IMR-90 (cell line): ENCODE measurements around the gene S1PR4. TPM values are rescaled to one million over a fixed set of nuclear protein-coding genes. Genes with fewer than 3 reads are reported as not detected.
A peak's percentile ranks its signal among the peaks of the same experiment; 100 is the strongest.

Source experiments
- ATAC-seq: fragments of 200-7000 bp; cut with Tn5 transposase; 2 replicates; pipeline ENCODE4 v1.9.1; 2020; ENCODE audit warnings: low read depth, mild to moderate bottlenecking, moderate library complexity
- BruUV-seq: library from RNA; stranded (reverse); fragments of 400-500 nt; replicated peaks from 2 replicates; lab custom pipeline; 2021; lab: Mats Ljungman, UMichigan
- CTCF ChIA-PET: fragments of 300-600 bp; formaldehyde crosslinking; extraction: SDS; loops from one replicate; lab custom pipeline; 2021; ENCODE audit warnings: antibody characterized with exemption; lab: Yijun Ruan, JAX
- POLR2A ChIA-PET: fragments of 300-600 bp; sonication (Branson Sonifier 250); formaldehyde crosslinking; loops from one replicate; lab custom pipeline; 2022; ENCODE audit warnings: antibody characterized with exemption; ENCODE audit not compliant: unreplicated experiment; lab: Charles Lee
- DNase-seq: peaks from one replicate; pipeline ENCODE4 v3.0.0; 2013
- H2AFZ ChIP-seq: replicated peaks from 2 replicates; pipeline ENCODE3; 2013; ENCODE audit warnings: low read length, mild to moderate bottlenecking; ENCODE audit not compliant: poor library complexity
- H2AK5ac ChIP-seq: 2 replicates; pipeline ENCODE4 v1.6.1; 2013; ENCODE audit warnings: low read depth, low read length, inconsistent platforms
- H2AK9ac ChIP-seq: replicated peaks from 2 replicates; pipeline ENCODE3; 2013; ENCODE audit warnings: mild to moderate bottlenecking, low read depth, low read length, moderate library complexity; ENCODE audit not compliant: poor library complexity
- H2BK120ac ChIP-seq: 2 replicates; pipeline ENCODE4 v1.6.1; 2013; ENCODE audit warnings: low read depth, low read length, inconsistent platforms
- H2BK15ac ChIP-seq: 3 replicates; pipeline ENCODE4 v1.6.1; 2013; ENCODE audit warnings: low read depth, low read length, inconsistent platforms
- H2BK20ac ChIP-seq: 2 replicates; pipeline ENCODE4 v1.6.1; 2013; ENCODE audit warnings: low read depth, mild to moderate bottlenecking, inconsistent platforms, low read length, moderate library complexity
- H2BK5ac ChIP-seq: 2 replicates; pipeline ENCODE4 v1.6.1; 2013; ENCODE audit warnings: mild to moderate bottlenecking, low read depth, low read length, inconsistent platforms; ENCODE audit not compliant: poor library complexity, severe bottlenecking
- H3K14ac ChIP-seq: replicated peaks from 2 replicates; pipeline ENCODE4 v1.6.1; 2013; ENCODE audit warnings: low read depth, low read length, inconsistent platforms
- H3K18ac ChIP-seq: 2 replicates; pipeline ENCODE4 v1.6.1; 2013; ENCODE audit warnings: low read depth, low read length, control low read depth
- H3K23ac ChIP-seq: 2 replicates; pipeline ENCODE4 v1.6.1; 2013; ENCODE audit warnings: low read depth, low read length, inconsistent platforms
- H3K27ac ChIP-seq: 2 replicates; pipeline ENCODE4 v1.5.1; 2013; ENCODE audit warnings: mild to moderate bottlenecking, control low read depth, low read length; ENCODE audit not compliant: insufficient read depth
- H3K27me3 ChIP-seq: 2 replicates; pipeline ENCODE4 v1.6.1; 2013; ENCODE audit warnings: low read length; ENCODE audit not compliant: control insufficient read depth, insufficient read depth
- H3K36me3 ChIP-seq: 2 replicates; pipeline ENCODE4 v1.6.1; 2013; ENCODE audit warnings: low read length, mixed read lengths; ENCODE audit not compliant: control insufficient read depth, insufficient read depth
- H3K4ac ChIP-seq: 2 replicates; pipeline ENCODE4 v1.6.1; 2013; ENCODE audit warnings: low read depth, low read length, inconsistent platforms
- H3K4me1 ChIP-seq: 2 replicates; pipeline ENCODE4 v1.6.1; 2013; ENCODE audit warnings: low read length, mixed read lengths; ENCODE audit not compliant: control insufficient read depth, insufficient read depth
- H3K4me2 ChIP-seq: 2 replicates; pipeline ENCODE4 v1.6.1; 2013; ENCODE audit warnings: low read depth, mild to moderate bottlenecking, control low read depth, low read length, moderate library complexity
- H3K4me3 ChIP-seq: 2 replicates; pipeline ENCODE4 v1.5.1; 2013; ENCODE audit warnings: low read depth, mild to moderate bottlenecking, control low read depth, low read length, moderate library complexity; ENCODE audit not compliant: insufficient read depth
- H3K56ac ChIP-seq: 2 replicates; pipeline ENCODE4 v1.6.1; 2013; ENCODE audit warnings: low read length, inconsistent platforms; ENCODE audit not compliant: insufficient read depth; ENCODE audit errors: extremely low read depth
- H3K79me1 ChIP-seq, 2 experiments: 2 replicates each; pipeline ENCODE4 v1.6.1; 2013; ENCODE audit warnings: low read length in 2 of 2, inconsistent platforms in 1 of 2, low read depth in 1 of 2
- H3K9ac ChIP-seq: 2 replicates; pipeline ENCODE4 v1.6.1; 2013; ENCODE audit warnings: low read depth, low read length, control low read depth
- H3K9me1 ChIP-seq: 2 replicates; pipeline ENCODE4 v1.6.1; 2013; ENCODE audit warnings: low read length, inconsistent platforms; ENCODE audit not compliant: insufficient read depth
- H3K9me3 ChIP-seq: 2 replicates; pipeline ENCODE4 v1.6.1; 2013; ENCODE audit warnings: low read length; ENCODE audit not compliant: control insufficient read depth, insufficient read depth
- H4K20me1 ChIP-seq: 2 replicates; pipeline ENCODE4 v1.6.1; 2013; ENCODE audit warnings: low read length, inconsistent platforms; ENCODE audit not compliant: insufficient read depth
- H4K5ac ChIP-seq: 2 replicates; pipeline ENCODE4 v1.6.1; 2013; ENCODE audit warnings: mild to moderate bottlenecking, low read depth, low read length, control low read depth
- H4K8ac ChIP-seq, 2 experiments: 2 replicates each; pipeline ENCODE4 v1.6.1; 2013; ENCODE audit warnings: low read depth in 2 of 2, low read length in 2 of 2, control low read depth in 1 of 2, inconsistent platforms in 1 of 2
- H4K91ac ChIP-seq: 2 replicates; pipeline ENCODE4 v1.6.1; 2013; ENCODE audit warnings: low read depth, low read length, inconsistent platforms; ENCODE audit not compliant: insufficient read depth
- POLR2A ChIP-seq: IDR thresholded peaks from 2 replicates; pipeline ENCODE4 v1.6.1; 2012; ENCODE audit warnings: mild to moderate bottlenecking, low read depth, low read length
- RCOR1 ChIP-seq: IDR thresholded peaks from 2 replicates; pipeline ENCODE4 v1.6.1; 2012; ENCODE audit warnings: mild to moderate bottlenecking, low read length, improper control_type of control experiment; ENCODE audit not compliant: insufficient replicate concordance
- WGBS, 2 experiments: methylation state at CpG; one replicate each; pipeline versions ENCODE4 v1.1.5 to v1.1.7; 2013; ENCODE audit warnings: missing lambda C conversion rate in 2 of 2; ENCODE audit not compliant: insufficient read length in 1 of 2; ENCODE audit errors: extremely low coverage in 2 of 2; 5-methylcytosine and 5-hydroxymethylcytosine counted together
- dilution Hi-C: fragments of 300-500 bp; cut with HindIII; formaldehyde crosslinking; loops from one replicate; pipeline ENCODE4 v1.14.3; 2018; ENCODE audit warnings: low sequenced_read_pairs; ENCODE audit not compliant: unreplicated experiment
- in situ Hi-C: fragments of 300-500 bp; cut with MboI; formaldehyde crosslinking; loops from 3 replicates; pipeline ENCODE4 v1.14.3; 2019; ENCODE audit warnings: low sequenced_read_pairs, inconsistent platforms, mixed read lengths
- intact Hi-C: fragments of 100-400 bp; cut with micrococcal nuclease; formaldehyde crosslinking; loops from 2 replicates; pipeline ENCODE4 v1.10.0; 2022
- polyA plus RNA-seq, 3 experiments: library from polyadenylated mRNA; depleted of rRNA; stranded (reverse); fragments of >200 nt; gene quantifications; 2 replicates each; pipeline ENCODE4 v1.2.3, GENCODE V29; 2012; ENCODE audit warnings: low replicate concordance in 1 of 3
- total RNA-seq: library from RNA; depleted of rRNA; stranded (reverse); fragments of >200 nt; gene quantifications from 2 replicates; pipeline ENCODE4 v1.2.3, GENCODE V29; 2012

S1PR4 gene
- total and polyA plus RNA-seq, 2 of the 4 experiments (the other 2 are of a cell fraction): not detected

DNA sequence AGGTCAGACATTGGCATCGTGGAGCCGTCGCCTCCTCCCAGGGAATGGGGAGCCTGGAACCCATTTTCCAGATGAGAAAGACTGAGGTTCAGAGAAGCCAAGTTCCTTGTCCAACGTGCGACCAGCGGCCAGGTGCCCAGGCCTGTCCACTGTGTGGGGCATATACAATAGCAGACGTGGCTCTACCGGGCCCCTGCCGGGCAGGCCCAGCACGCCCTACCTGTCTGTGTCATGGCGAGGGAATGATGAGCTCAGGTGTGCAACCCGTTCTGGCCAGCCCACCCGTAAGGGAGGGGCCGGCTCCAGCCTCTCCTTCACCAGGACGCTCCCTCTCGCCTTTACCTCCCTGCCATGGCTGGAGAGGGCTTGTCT is 41.9 kb upstream of the S1PR4 start:
- no peak for DNase-seq
- Histone ChIP-seq H4K91ac (no peak overlapping the region), H3K9me1 (no peaks in the 10 kb centered on the region), H4K5ac (no peak overlapping the region), H2AFZ (peak overlapping the region; percentile 33), H2AK5ac (no peak overlapping the region), H3K23ac (no peak overlapping the region), H4K8ac (no peak overlapping the region), H3K9me3 (peaks cover 3% of the 10 kb centered on the region; the same call in 1 of the 2 replicates), H3K4me1 (peaks cover under 1% of the 10 kb centered on the region), H3K36me3 (no peaks in the 10 kb centered on the region), H3K14ac (no peak overlapping the region), H3K4me3 (no peak overlapping the region), H3K4ac (no peak overlapping the region), H3K79me1 (no peaks in the 10 kb centered on the region), H3K18ac (no peak overlapping the region), H3K27me3 (no peaks in the 10 kb centered on the region), H3K9ac (no peak overlapping the region), H2AK9ac (no peak overlapping the region), H2BK120ac (no peak overlapping the region), H2BK20ac (no peak overlapping the region), H3K4me2 (no peak overlapping the region), H2BK5ac (no peak overlapping the region), H3K56ac (no peak overlapping the region), H4K20me1 (no peaks in the 10 kb centered on the region), H2BK15ac (no peak overlapping the region), H3K27ac (no peak overlapping the region)
- CTCF ChIA-PET: no interaction called here
- no peak for ATAC-seq
- in situ Hi-C loops (no loop called here), dilution Hi-C loops (no loop called here), intact Hi-C loops (no loop called here)
- TF ChIP-seq RCOR1 (no peak), POLR2A (no peak)
- no TSS peak for BruUV-seq
- POLR2A ChIA-PET: no interaction called here
- 94% methylated on average over 8 of the region's 16 CpGs; no CpG with 5 or more reads in 1 of the 2 experiments for WGBS, 2 experiments
